Smooth muscle cell of the coronary artery (primary cell): ENCODE results near the gene CD3G. TPM values are rescaled to one million over a fixed set of nuclear protein-coding genes. Genes with fewer than 3 reads are reported as not detected.

ENCODE experiments used
- total RNA-seq: library from RNA; depleted of rRNA; stranded (reverse); fragments of >200 nt; gene quantifications from 2 replicates; pipeline ENCODE4 v1.2.3, GENCODE V29; 2014; ENCODE audit warnings: low replicate concordance

The CD3G gene
- total RNA-seq: not detected in 2 replicates

DNA sequence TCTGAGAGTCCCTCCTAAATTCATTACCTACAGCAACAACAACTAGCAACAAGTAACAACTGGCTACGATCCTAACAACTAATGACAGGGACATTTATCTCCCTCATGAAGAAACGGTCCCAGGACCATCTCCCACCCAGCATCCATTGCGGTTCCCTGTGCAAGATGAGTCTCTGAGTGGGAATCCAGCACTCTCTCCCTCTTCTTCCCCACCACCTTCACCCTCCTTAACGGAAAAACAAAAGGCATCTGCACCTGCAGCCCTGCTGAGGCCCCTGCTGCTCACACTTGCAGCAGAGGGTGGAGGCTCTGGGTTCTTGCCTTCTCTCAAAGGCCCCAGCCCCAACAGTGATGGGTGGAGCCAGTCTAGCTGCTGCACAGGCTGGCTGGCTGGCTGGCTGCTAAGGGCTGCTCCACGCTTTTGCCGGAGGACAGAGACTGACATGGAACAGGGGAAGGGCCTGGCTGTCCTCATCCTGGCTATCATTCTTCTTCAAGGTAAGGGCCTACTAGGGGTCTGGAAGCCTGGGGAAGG, at the start of gene CD3G:
TSS of gene CD3G (plus strand) at position 364 of the 535 bp plus-strand sequence. CDS start at position 444, 80 bp downstream.

DNA sequence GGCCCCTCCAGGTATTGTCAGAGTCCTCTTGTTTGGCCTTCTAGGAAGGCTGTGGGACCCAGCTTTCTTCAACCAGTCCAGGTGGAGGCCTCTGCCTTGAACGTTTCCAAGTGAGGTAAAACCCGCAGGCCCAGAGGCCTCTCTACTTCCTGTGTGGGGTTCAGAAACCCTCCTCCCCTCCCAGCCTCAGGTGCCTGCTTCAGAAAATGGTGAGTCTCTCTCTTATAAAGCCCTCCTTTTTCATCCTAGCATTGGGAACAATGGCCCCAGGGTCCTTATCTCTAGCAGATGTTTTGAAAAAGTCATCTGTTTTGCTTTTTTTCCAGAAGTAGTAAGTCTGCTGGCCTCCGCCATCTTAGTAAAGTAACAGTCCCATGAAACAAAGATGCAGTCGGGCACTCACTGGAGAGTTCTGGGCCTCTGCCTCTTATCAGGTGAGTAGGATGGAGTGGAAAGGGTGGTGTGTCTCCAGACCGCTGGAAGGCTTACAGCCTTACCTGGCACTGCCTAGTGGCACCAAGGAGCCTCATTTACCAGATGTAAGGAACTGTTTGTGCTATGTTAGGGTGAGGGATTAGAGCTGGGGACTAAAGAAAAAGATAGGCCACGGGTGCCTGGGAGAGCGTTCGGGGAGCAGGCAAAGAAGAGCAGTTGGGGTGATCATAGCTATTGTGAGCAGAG, 39.4 kb upstream of the CD3G start, which contains the start of gene CD3E:
TSS of gene CD3E (plus strand) at position 163 of the 681 bp plus-strand sequence. CDS start at position 386, 223 bp downstream.

DNA sequence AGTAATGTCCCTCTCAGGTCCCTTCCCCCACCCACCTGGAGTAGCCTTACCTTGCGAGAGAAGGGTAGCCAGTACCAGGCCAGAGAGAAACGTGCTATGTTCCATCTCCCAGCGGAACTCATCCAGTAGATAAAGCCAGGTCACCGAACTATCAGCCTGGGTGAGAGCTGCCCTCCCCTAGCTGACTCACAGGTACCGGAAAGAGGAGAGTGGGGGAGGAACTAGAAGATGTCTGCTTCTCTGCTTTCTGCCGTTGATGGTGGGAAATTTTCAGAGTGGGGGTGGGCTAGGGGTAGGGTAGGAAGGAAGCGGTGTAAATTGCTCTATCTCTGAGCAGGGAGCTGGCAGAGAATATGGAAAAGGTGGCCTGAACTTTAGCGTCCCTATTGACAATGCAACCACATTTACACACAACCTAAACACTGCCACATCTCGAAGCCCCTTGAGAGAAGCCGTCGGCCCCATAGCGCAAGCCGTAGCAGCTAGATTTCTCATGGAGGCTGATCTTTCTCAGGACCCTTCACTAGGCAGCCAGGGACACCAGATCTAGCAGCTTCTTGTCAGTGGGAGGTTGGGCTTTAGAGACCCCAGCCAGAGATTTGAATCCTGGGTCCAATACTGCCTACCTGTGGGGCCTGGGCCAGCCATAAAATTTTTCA, 1.5 kb upstream of the CD3G start, which contains the start of gene CD3D:
TSS of gene CD3D (minus strand) at position 203 of the 659 bp plus-strand sequence. CDS start at position 105, 98 bp downstream.

DNA sequence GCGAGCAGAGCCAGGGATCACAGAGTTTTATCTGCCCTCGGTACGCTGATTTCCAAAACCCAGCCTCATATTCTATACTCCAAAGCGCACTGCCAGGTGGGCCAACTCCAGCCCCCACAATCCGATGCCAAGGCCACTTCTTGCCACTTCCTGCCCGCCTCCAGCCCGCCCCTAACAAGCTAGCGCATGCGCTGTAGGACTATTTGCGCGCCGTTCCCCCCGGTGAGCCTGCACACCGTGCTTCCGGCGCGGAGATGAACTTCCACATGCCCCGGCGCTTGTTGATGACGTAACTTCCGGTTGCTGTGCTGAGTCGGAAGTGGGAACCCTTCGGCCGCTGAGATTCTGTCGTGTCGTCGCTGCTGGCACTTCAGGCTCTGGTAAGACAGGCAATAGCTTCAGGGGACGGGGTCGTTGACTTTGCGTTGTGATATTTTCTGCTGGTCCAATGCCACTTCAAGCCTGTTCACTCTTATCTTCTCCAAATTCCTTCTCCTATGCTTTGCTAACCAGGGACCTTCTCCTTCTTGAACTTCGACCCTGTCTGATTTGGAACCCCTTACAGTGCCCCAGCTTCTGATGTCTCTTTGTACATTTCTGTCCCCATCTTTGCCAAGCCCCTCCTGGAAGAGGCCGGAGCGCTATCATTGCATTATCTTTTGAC, 15.3 kb downstream of the CD3G start, which contains the start of gene UBE4A:
TSS of gene UBE4A (plus strand) at position 306 of the 664 bp plus-strand sequence. CDS start 5,481 bp downstream, outside the sequence.

DNA sequence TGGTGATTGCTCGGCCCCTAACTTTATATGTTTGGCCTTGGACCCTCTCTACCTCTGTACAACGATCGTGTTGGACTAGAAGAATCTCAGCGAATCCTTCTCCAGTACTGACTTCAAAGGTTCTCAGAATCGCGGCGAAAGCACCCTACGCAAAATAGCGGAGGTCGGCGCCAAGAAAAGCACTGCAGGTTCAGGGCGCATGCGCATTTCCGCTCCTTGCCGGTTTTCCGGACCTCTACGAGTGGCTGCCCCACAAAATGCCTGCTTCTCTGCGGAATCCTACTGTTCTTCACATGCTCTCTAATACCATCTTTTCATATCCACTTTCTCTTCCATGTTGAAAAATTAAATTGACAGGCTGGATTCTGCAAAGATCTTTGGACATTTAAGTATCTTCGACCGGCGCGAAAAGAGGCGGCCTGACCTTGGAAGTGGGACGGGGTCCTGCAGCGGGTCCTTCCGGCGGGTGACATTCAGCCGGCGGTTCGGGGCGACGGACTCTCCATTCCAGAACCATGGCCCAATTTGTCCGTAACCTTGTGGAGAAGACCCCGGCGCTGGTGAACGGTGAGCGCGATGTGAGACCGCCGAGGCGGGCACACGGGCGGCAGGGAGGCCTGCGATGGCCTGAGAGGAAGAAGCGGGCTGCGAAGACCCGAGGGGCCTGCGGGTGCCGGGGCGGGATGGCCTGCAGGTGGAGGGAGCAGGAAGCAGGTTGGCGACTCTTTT, 57.2 kb downstream of the CD3G start, which contains the start of gene ATP5MG:
TSS of gene ATP5MG (plus strand) at position 456 of the 729 bp plus-strand sequence. CDS start at position 516, 60 bp downstream.

Other genes starting within 250 kb of the CD3G start
- gene SCN4B, start 191.5 kb upstream of the CD3G start, total RNA-seq: not detected in 2 replicates
- gene SCN2B, start 167.7 kb upstream of the CD3G start, total RNA-seq: not detected in 2 replicates
- gene JAML, start 119.3 kb upstream of the CD3G start, total RNA-seq: not detected in 2 replicates
- gene MPZL3, start 92.0 kb upstream of the CD3G start, total RNA-seq: 0.12 and 1.1 TPM in 2 replicates
- 0.08 and 0.94 TPM in 2 replicates for gene MPZL2, start 80.0 kb upstream of the CD3G start, total RNA-seq
- not detected in 2 replicates for gene CD3E, start 39.6 kb upstream of the CD3G start, total RNA-seq
- gene CD3D, start 1.6 kb upstream of the CD3G start, total RNA-seq: not detected in 2 replicates
- gene UBE4A, start 15.3 kb downstream of the CD3G start, total RNA-seq: 13.3 and 26.5 TPM in 2 replicates
- gene ATP5MG, start 57.3 kb downstream of the CD3G start, total RNA-seq: 126 and 165 TPM in 2 replicates
- 12.3 and 14.9 TPM in 2 replicates for gene KMT2A, start 92.1 kb downstream of the CD3G start, total RNA-seq
- gene TTC36, start 183.1 kb downstream of the CD3G start, total RNA-seq: 0.83 TPM in 1 of 2 replicates, not detected in the other
- 6.7 and 15.2 TPM in 2 replicates for gene TMEM25, start 186.8 kb downstream of the CD3G start, total RNA-seq
- 21.2 and 21.6 TPM in 2 replicates for gene IFT46, start 221.6 kb downstream of the CD3G start, total RNA-seq
- 135 and 146 TPM in 2 replicates for gene ARCN1, start 228.1 kb downstream of the CD3G start, total RNA-seq